Activated CD4-positive, alpha-beta T cell treated with anti-CD3 and anti-CD28 coated beads, Interleukin-2, amount 10 ng/mL, durations not matched to agents 24 days and 14 days (primary cell): Measurements from ENCODE around the gene EML4. TPM values are rescaled to one million over a fixed set of nuclear protein-coding genes. Genes with fewer than 3 reads are reported as not detected.
"Not testable (repeated sequence)": the region's sequence is repeated elsewhere in the genome, so short reads cannot be mapped to it uniquely, and the experiment has no call there.

Experiments
- DNase-seq: peaks from one replicate; pipeline ENCODE4 v3.0.0; 2022
- H3K27ac Mint-ChIP-seq: one replicate; pipeline ENCODE4 v1.8.0; 2022; ENCODE audit warnings: mild to moderate bottlenecking, mixed read lengths
- H3K27me3 Mint-ChIP-seq: one replicate; pipeline ENCODE4 v1.8.0; 2022; ENCODE audit warnings: mixed read lengths
- H3K36me3 Mint-ChIP-seq: one replicate; pipeline ENCODE4 v1.8.0; 2022; ENCODE audit warnings: low read depth, mild to moderate bottlenecking, mixed read lengths
- H3K4me1 Mint-ChIP-seq: one replicate; pipeline ENCODE4 v1.8.0; 2021; ENCODE audit warnings: mixed read lengths
- H3K4me3 Mint-ChIP-seq: one replicate; pipeline ENCODE4 v1.8.0; 2022; ENCODE audit warnings: mild to moderate bottlenecking, moderate library complexity, mixed read lengths
- H3K9me3 Mint-ChIP-seq: one replicate; pipeline ENCODE4 v1.8.0; 2021; ENCODE audit warnings: mixed read lengths
- intact Hi-C: fragments of 100-400 bp; cut with micrococcal nuclease; formaldehyde crosslinking; loops from one replicate; pipeline ENCODE4 v1.15.1; 2023
- total RNA-seq: library from RNA; stranded (reverse); gene quantifications from 2 replicates; pipeline ENCODE4 v1.2.3, GENCODE V29; 2022

EML4 gene
- total RNA-seq, 1 donor from 2014 or later = 51.3 TPM

DNA sequence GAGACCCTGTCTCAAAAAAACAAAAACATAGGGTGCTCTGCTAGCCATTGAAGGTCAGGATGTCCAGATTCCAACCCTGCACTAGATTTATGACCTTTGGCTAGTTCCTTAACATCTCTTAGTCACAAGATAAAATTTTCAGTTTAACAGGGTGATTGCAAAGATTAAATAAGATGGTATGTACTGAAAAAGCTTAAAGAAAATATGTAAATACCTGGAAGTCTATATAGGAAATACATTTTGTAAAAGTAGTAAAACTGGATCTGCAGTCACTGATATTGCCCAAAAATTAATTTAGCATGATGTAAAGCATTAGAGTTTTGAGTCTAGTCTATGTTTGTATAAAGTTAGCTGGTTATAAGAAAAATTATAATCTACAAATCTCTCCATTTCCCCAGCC is 197.3 kb downstream of the EML4 start:
- no peak for DNase-seq
- Mint-ChIP-seq H3K27ac (no peak overlapping the region), H3K9me3 (no peaks in the 10 kb centered on the region), H3K4me3 (no peak overlapping the region), H3K27me3 (peaks cover 4% of the 10 kb centered on the region), H3K4me1 (peaks cover 12% of the 10 kb centered on the region), H3K36me3 (no peaks in the 10 kb centered on the region)
- intact Hi-C loops = loop anchor here (10.0 kb wide), 1 partner anchor 298 kb away; no protein-coding TSS in a partner anchor

DNA sequence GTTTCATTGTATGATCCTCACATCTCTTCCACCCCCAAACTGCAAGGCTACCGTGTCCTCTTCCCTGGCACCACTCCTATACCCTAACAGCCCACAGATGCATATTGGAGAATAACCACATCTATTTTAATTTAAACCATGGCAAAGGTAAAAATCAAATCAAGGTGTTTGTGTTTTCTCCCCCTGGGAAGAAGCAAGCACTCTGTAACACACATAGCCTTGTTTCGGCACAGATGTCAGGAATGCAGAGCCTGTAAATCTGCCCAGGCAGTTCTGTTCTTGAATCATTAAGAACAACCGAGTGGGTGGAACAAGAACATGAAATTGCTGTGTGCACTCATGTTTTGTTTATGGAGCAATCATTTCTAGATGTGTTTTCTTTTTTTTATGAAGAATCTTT is 198.7 kb downstream of the EML4 start:
- H3K27me3 Mint-ChIP-seq = peaks cover 4% of the 10 kb centered on the region
- H3K4me3 Mint-ChIP-seq = no peak overlapping the region
- H3K4me1 Mint-ChIP-seq = peaks cover 2% of the 10 kb centered on the region
- DNase-seq = no peak
- intact Hi-C loops = loop anchor here (10.0 kb wide), 1 partner anchor 297 kb away; no protein-coding TSS in a partner anchor
- no peak overlapping the region for H3K27ac Mint-ChIP-seq
- no peaks in the 10 kb centered on the region for H3K36me3 Mint-ChIP-seq
- no peaks in the 10 kb centered on the region for H3K9me3 Mint-ChIP-seq

DNA sequence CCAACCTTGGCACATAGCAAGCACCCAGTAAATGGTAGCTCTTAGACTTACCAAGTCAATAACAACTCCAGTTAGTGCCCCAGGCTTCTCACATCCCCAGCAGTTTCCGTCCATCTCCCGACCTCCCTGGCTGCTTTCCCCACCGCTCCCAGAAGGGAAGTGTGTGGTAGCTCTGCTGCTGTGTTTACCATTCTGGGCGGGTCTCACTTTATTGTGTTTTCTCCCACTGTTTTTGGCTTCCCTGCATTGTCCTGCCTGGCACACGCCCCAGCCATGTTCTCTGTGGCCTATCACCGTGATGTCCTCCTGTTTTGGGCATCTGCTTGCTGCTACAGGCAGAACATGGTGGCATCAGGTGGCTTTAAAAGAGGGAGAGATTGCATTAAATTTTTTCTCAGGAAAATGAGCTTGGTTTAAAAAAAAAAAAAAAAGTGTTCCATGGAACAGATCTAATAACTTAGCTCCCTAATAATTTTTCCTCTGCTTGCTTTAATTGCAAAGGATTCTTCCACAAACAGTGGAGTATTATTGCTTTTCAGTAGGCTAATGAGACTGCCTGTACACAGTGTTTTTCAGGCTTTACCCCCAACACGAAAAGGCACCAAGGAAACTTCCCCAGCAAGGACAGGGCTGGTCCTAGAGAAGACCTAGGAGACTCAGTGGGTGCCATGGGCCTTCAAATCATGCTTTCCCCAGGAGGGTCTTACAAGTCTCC is 199.8 kb downstream of the EML4 start:
- Mint-ChIP-seq H3K36me3 (no peaks in the 10 kb centered on the region), H3K27ac (no peak overlapping the region), H3K27me3 (peaks cover 4% of the 10 kb centered on the region), H3K9me3 (no peaks in the 10 kb centered on the region), H3K4me1 (peaks cover 2% of the 10 kb centered on the region), H3K4me3 (no peak overlapping the region)
- DNase-seq = no peak
- intact Hi-C loops = loop anchor here (10.0 kb wide), 1 partner anchor 296 kb away; no protein-coding TSS in a partner anchor

DNA sequence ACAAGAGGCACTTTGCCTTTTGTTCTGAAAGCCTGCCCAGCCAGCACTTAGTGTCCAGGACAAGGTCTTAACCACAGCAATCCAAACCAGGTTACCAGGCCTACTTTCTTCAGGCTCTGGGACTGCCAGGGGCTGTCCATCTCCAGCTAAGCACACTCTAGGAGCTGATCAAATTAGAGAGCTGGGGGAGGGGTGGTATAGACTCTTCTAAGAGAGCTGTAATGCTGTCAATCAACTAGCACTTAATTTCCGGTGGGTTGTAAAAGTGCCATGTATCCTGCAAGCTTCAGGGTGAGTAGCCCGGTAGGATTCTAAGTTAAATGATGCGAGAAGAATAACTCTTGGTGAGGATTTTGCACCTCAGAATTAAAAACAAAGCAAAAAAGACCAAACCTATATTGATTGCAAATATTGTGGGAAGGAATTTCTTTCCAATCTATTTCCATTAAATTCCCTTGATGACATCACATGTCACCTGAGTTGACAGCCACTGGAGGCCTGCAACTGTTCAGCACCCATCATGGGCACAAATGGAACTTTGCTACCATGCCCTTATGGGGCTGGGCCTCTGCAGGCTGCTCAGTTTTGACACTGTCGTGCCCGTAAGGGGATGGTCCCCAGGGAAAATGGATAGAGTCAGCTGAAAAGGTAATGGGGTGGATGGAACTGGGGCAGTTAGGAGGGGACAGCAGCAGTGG is 200.5 kb downstream of the EML4 start:
- Mint-ChIP-seq H3K27ac (no peak overlapping the region), H3K4me1 (peaks cover 2% of the 10 kb centered on the region), H3K36me3 (no peaks in the 10 kb centered on the region), H3K4me3 (no peak overlapping the region), H3K9me3 (no peaks in the 10 kb centered on the region), H3K27me3 (peaks cover 4% of the 10 kb centered on the region)
- intact Hi-C loops = loop anchor here (10.0 kb wide), 1 partner anchor 295 kb away; no protein-coding TSS in a partner anchor
- no peak for DNase-seq

DNA sequence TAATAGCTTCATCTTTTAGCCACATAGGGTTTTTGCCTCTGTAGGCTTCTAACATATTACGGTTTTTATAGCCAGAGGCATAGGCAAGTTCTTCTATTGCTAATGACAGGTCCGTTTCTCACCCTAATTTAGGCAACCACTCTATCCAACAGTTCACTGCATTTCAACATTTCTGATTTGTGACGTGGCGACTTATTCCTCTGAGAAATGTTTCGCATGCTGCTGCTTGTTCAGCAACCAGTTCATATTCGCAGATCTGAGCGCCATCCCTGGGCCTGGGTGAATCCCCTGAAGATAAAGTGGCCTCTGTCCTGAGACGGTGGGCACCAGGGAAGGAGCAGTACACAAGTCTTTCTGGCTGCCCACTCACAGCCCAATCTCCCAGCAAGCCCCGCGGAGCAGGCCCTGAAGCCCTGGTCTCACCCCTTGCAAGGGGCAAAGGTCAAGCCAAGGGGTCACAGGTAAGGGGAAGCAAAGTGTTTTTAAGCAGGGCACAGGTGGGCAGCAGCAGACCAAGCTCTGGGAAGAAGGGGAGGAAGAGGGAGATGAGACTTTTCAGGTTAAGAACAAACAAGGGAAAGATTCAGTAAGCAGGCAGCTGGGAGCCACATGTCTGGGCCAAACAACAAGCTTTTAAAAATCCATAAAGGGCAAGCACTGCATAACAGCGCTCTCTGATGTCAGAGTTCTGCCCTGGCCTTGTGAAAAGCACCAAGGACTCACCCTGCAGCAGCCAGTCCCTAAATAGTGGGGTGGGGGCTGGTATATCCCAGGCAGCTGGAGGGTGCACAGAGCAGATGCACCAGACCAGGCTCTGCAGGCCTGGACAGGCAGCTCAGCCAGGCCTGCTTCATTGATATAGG is 202.7 kb downstream of the EML4 start:
- Mint-ChIP-seq H3K27me3 (peaks cover 4% of the 10 kb centered on the region), H3K27ac (no peak overlapping the region), H3K4me3 (no peak overlapping the region), H3K4me1 (peaks cover 2% of the 10 kb centered on the region), H3K36me3 (no peaks in the 10 kb centered on the region), H3K9me3 (no peaks in the 10 kb centered on the region)
- intact Hi-C loops = no loop called here
- DNase-seq = no peak

DNA sequence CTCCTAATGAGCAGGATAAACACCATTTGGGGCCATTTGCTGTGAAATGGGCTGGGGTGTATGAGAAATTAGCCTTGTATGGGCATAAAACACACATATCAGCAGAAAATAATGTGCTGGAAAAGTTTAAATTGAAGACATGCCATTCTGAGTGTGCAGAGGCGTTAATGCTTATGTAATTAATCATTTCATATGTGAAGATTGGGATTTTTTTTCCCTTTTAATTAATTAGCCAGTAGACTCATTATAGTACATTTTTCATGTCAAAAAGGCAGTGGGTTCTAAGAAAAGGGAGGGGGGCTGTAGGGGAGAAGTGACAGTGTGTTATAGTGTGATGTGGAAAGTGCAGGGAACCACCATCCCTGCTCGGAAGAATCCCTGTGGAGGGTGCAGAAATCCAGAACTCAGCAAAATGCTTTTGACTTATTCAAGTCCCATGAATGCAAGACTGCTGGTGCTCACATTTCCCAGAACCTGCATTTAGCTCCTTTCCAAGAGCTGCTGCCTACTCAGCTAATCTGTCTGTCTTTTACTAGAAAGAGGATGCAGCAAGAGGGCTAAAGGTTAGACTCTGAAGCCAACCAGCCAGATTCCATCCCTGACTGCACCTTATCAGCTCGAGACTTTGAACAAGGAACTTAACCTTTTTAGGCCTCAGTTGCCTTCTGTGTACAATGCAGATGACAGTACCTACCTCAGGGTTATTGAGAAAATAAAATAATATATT is 203.5 kb downstream of the EML4 start:
- Mint-ChIP-seq H3K36me3 (no peaks in the 10 kb centered on the region), H3K27me3 (peaks cover 1% of the 10 kb centered on the region), H3K9me3 (no peaks in the 10 kb centered on the region), H3K4me3 (no peak overlapping the region), H3K27ac (no peak overlapping the region), H3K4me1 (peaks cover 2% of the 10 kb centered on the region)
- no peak for DNase-seq
- intact Hi-C loops = no loop called here

DNA sequence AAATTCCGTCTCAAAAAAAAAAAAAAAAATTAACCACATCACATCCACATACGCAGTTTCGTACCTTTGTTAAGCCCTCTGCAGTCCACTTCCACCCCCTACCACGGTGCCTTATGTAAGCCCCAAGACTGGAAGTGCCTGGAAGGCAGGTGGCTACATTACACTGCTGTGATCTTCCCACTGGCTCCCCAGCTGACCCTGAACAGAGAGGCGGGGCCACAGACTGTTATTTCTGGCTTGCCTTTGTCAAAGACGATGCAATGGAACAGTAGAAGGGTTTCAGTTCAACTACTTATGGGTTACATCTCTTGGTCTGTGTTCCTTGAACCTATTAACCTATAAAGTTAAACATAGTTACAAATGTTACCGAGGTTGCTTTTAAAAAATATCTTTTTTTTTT is 207.6 kb downstream of the EML4 start:
- Mint-ChIP-seq H3K27ac (no peak overlapping the region), H3K4me3 (no peak overlapping the region)
- intact Hi-C loops = no loop called here

DNA sequence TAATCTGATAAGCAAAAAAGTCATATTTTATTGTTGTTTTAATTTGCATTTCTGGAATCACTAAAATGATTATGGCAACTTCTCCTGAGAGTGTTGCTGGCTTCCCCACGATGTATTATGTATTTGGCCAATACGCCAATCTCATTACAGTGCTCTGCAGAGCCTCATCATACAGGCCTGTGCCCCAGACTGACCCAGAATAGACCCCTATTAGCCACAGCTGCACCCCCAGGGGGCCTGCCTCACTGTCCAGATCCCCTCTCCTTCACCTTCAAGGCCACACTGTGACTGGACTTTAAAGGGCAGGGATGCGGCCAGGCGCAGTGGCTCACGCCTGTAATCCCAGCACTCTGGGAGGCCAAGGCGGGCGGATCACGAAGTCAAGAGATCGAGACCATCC is 209.3 kb downstream of the EML4 start:
- DNase-seq = no peak
- intact Hi-C loops = no loop called here
- Mint-ChIP-seq H3K36me3 (no peaks in the 10 kb centered on the region), H3K4me1 (no peaks in the 10 kb centered on the region), H3K27ac (no peak overlapping the region), H3K4me3 (no peak overlapping the region), H3K27me3 (peaks cover 3% of the 10 kb centered on the region), H3K9me3 (no peaks in the 10 kb centered on the region)

More for the DNA sequence above, 207.6 kb downstream of the EML4 start:
- no peak for DNase-seq
- Mint-ChIP-seq H3K27me3 (peaks cover 3% of the 10 kb centered on the region), H3K36me3 (no peaks in the 10 kb centered on the region), H3K4me1 (no peaks in the 10 kb centered on the region), H3K9me3 (no peaks in the 10 kb centered on the region)

DNA sequence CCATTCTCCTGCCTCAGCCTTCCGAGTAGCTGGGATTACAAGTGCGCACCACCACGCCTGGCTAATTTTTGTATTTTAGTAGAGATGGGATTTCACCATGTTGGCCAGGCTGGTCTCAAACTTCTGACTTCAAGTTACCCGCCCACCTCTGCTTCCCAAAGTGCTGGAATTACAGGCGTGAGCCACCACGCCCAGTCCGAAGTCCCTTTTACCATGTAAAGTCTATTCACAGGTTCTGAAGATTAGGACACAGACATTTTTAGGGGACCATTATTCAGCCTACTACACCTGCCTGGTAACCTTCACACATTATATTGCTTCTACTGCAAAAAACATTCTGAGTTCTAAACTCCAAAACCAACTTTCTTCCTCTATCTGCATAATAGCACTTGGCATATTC is 210.9 kb downstream of the EML4 start:
- H3K27me3 Mint-ChIP-seq, intact Hi-C loops, H3K4me3 Mint-ChIP-seq, H3K36me3 Mint-ChIP-seq, H3K27ac Mint-ChIP-seq, H3K4me1 Mint-ChIP-seq, H3K9me3 Mint-ChIP-seq, DNase-seq: not testable (repeated sequence)

DNA sequence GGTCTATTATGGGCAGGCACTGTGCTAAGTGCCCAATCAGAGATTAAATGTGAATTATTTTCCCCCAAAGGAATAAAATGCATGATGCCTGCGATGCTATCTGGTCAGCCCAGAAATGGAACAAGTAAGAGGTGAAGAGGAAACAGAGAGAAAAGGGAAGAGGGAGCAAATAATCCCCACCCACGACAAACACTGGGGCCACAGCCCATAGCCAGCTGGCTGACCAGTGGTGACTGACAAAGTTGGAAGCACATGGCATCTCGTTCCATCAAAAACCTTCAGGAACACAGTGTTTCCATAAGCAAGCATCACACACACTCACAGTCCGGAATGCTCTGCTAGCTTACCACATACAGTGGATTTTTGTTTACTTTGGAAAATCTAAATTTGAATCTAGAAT is 213.0 kb downstream of the EML4 start:
- Mint-ChIP-seq H3K27ac (no peak overlapping the region), H3K36me3 (no peaks in the 10 kb centered on the region), H3K27me3 (peaks cover 3% of the 10 kb centered on the region), H3K9me3 (no peaks in the 10 kb centered on the region), H3K4me3 (no peak overlapping the region), H3K4me1 (no peaks in the 10 kb centered on the region)
- intact Hi-C loops = no loop called here
- no peak for DNase-seq

Other genes with a start within 250 kb of the EML4 start
- not detected in 2 replicates for gene PKDCC, start 121.3 kb upstream of the EML4 start, total RNA-seq
- 85.3 and 88.4 TPM in 2 replicates for gene COX7A2L, start 191.9 kb downstream of the EML4 start, total RNA-seq